MM.1S (cell line): ENCODE results near the gene SSTR4.

ENCODE experiments used
- DNase-seq: peaks from one replicate; pipeline ENCODE4 v3.0.0-alpha.2; 2015
- H2AFZ ChIP-seq: fragments of 300-600 bp; sonication (generic); 2 replicates; pipeline ENCODE4 v1.6.0; 2016; ENCODE audit warnings: antibody characterized with exemption, low read length
- H3F3A ChIP-seq: fragments of 300-600 bp; sonication (generic); 2 replicates; pipeline ENCODE4 v1.6.1; 2016; ENCODE audit warnings: mild to moderate bottlenecking, antibody characterized with exemption, low read length, moderate library complexity, mixed read lengths; ENCODE audit not compliant: insufficient read depth
- H3K27ac ChIP-seq: fragments of 300-600 bp; sonication (generic); 2 replicates; pipeline ENCODE4 v1.5.1; 2016; ENCODE audit warnings: mild to moderate bottlenecking, low read length
- H3K27me3 ChIP-seq: fragments of 300-600 bp; sonication (generic); replicated peaks from 2 replicates; pipeline ENCODE4 v1.6.0; 2016; ENCODE audit warnings: low read length; ENCODE audit not compliant: insufficient read depth
- H3K36me3 ChIP-seq: fragments of 300-600 bp; sonication (generic); replicated peaks from 2 replicates; pipeline ENCODE4 v1.6.1; 2016; ENCODE audit warnings: mild to moderate bottlenecking, low read length, mixed read lengths; ENCODE audit not compliant: insufficient read depth
- H3K4me1 ChIP-seq: fragments of 300-600 bp; sonication (generic); 2 replicates; pipeline ENCODE4 v1.6.1; 2016; ENCODE audit warnings: low read length, mixed read lengths
- H3K4me2 ChIP-seq: fragments of 300-600 bp; sonication (generic); 2 replicates; pipeline ENCODE4 v1.6.0; 2016; ENCODE audit warnings: low read depth, low read length
- H3K4me3 ChIP-seq: fragments of 300-600 bp; sonication (generic); 2 replicates; pipeline ENCODE4 v1.5.1; 2016; ENCODE audit warnings: low read length, mixed read lengths
- H3K79me2 ChIP-seq: fragments of 300-600 bp; sonication (generic); 2 replicates; pipeline ENCODE4 v1.6.1; 2016; ENCODE audit warnings: mixed run types, low read length, mixed read lengths
- H3K9ac ChIP-seq: fragments of 300-600 bp; sonication (generic); 2 replicates; pipeline ENCODE4 v1.6.1; 2016; ENCODE audit warnings: low read length, mixed read lengths
- H3K9me2 ChIP-seq: fragments of 300-600 bp; sonication (generic); replicated peaks from 2 replicates; pipeline ENCODE4 v1.6.1; 2016; ENCODE audit warnings: mild to moderate bottlenecking, low read length, mixed read lengths; ENCODE audit not compliant: insufficient read depth
- H3K9me3 ChIP-seq: fragments of 300-600 bp; sonication (generic); replicated peaks from 2 replicates; pipeline ENCODE4 v1.6.1; 2016; ENCODE audit warnings: mild to moderate bottlenecking, low read length, mixed read lengths; ENCODE audit not compliant: insufficient read depth
- H4K20me1 ChIP-seq: fragments of 300-600 bp; sonication (generic); 2 replicates; pipeline ENCODE4 v1.6.1; 2016; ENCODE audit warnings: mild to moderate bottlenecking, low read length, moderate library complexity, mixed read lengths; ENCODE audit not compliant: insufficient read depth
- EZH2 ChIP-seq: fragments of 300-600 bp; sonication (generic); optimal IDR thresholded peaks from 2 replicates; pipeline ENCODE3; 2017; ENCODE audit warnings: low read depth, mild to moderate bottlenecking, antibody characterized with exemption, low read length, mixed read lengths
- EZH2phosphoT487 ChIP-seq: fragments of 300-600 bp; sonication (generic); IDR thresholded peaks from 2 replicates; pipeline ENCODE4 v1.6.1; 2018; ENCODE audit warnings: antibody characterized with exemption, low read length
- TF ChIP-seq, protein P1 (sequence below): fragments of 300-600 bp; sonication (generic); IDR thresholded peaks from 2 replicates; pipeline ENCODE4 v1.5.1; 2016; ENCODE audit warnings: antibody characterized with exemption, low read length, mixed read lengths

The SSTR4 gene

DNA sequence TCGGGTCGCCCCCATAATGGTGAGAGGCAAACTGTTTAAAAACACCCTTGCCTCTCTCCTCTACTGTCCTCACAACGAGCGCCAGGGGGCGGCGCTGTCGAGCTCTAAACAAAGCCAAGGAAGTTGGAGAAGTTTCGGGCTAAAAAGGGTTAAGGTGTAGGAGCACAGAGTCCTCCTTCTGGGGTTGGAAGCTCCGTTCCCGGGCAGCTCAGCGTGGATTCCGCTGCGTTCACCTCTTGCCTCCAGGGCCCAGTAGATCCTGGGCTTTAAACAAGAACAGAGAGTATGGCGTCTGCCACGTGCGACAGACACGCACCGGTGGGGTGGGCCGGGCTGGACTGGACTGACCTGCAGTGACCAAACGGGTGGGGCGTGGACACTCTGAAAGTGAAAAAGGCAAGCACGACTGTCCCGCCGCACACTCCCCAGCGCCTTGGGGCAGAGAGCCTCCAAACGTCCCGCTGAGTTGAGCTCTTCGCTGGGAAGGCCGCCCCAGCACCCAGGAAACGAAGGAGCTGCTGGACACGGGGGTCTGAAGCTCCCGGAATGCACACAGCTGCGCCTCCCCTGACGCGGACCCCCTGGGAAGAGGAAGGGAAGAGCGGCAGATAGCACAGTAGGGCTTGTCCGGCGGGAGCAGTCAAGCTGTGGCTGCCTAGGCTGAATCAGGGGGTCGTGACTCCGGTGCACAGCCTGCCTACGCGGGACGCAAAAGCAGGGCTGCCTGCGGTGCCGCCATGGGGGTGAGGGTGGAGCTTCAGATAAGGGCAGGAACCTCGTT is 15.9 kb downstream of the SSTR4 start:
- H3K4me1 ChIP-seq = no peaks in the 10 kb centered on the region
- no peaks in the 10 kb centered on the region for H3K27me3 ChIP-seq
- no peak overlapping the region for H2AFZ ChIP-seq
- no peaks in the 10 kb centered on the region for H3K36me3 ChIP-seq
- no peaks in the 10 kb centered on the region for H4K20me1 ChIP-seq
- DNase-seq = no peak
- H3K27ac ChIP-seq = no peak overlapping the region
- TF ChIP-seq EZH2 (no peak), EZH2phosphoT487 (no peak)
- TF ChIP-seq, protein P1, sequence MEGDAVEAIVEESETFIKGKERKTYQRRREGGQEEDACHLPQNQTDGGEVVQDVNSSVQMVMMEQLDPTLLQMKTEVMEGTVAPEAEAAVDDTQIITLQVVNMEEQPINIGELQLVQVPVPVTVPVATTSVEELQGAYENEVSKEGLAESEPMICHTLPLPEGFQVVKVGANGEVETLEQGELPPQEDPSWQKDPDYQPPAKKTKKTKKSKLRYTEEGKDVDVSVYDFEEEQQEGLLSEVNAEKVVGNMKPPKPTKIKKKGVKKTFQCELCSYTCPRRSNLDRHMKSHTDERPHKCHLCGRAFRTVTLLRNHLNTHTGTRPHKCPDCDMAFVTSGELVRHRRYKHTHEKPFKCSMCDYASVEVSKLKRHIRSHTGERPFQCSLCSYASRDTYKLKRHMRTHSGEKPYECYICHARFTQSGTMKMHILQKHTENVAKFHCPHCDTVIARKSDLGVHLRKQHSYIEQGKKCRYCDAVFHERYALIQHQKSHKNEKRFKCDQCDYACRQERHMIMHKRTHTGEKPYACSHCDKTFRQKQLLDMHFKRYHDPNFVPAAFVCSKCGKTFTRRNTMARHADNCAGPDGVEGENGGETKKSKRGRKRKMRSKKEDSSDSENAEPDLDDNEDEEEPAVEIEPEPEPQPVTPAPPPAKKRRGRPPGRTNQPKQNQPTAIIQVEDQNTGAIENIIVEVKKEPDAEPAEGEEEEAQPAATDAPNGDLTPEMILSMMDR = no peak; the same call in 1 of the 2 replicates
- no peak overlapping the region for H3K9ac ChIP-seq
- no peaks in the 10 kb centered on the region for H3F3A ChIP-seq
- no peaks in the 10 kb centered on the region for H3K9me2 ChIP-seq
- no peaks in the 10 kb centered on the region for H3K9me3 ChIP-seq
- H3K4me3 ChIP-seq = no peak overlapping the region
- no peaks in the 10 kb centered on the region for H3K79me2 ChIP-seq
- H3K4me2 ChIP-seq = no peak overlapping the region

DNA sequence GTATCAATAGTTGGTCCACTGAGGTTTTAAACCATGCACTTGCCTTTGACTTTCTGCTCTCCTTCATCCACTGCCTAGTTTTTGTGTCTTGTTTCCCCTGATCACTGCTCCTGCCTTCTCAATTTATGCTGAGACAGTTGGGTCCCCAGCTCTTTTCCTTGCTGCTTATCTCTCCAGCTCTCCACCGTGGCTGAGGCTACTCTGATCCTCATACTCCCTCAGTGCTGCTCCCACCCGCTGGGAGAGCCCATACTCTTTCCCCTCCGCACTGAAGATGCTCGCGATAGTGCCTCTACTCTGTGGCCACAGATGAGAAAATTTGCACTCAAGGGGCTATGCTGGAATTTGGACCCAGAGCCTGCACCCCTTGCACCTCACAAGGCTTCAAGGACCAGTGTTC is 17.8 kb downstream of the SSTR4 start:
- H3K27ac ChIP-seq = no peak overlapping the region
- no peaks in the 10 kb centered on the region for H3K36me3 ChIP-seq
- no peak overlapping the region for H3K4me3 ChIP-seq
- no peak overlapping the region for H2AFZ ChIP-seq
- no peak for DNase-seq
- TF ChIP-seq, protein P1 = no peak
- TF ChIP-seq EZH2 = no peak
- TF ChIP-seq EZH2phosphoT487 = no peak
- H3F3A ChIP-seq = no peaks in the 10 kb centered on the region
- no peaks in the 10 kb centered on the region for H3K4me1 ChIP-seq
- no peaks in the 10 kb centered on the region for H3K9me2 ChIP-seq
- H3K4me2 ChIP-seq = no peak overlapping the region
- H3K9me3 ChIP-seq = no peaks in the 10 kb centered on the region
- H3K27me3 ChIP-seq = no peaks in the 10 kb centered on the region
- no peak overlapping the region for H3K9ac ChIP-seq
- no peaks in the 10 kb centered on the region for H3K79me2 ChIP-seq
- no peaks in the 10 kb centered on the region for H4K20me1 ChIP-seq

DNA sequence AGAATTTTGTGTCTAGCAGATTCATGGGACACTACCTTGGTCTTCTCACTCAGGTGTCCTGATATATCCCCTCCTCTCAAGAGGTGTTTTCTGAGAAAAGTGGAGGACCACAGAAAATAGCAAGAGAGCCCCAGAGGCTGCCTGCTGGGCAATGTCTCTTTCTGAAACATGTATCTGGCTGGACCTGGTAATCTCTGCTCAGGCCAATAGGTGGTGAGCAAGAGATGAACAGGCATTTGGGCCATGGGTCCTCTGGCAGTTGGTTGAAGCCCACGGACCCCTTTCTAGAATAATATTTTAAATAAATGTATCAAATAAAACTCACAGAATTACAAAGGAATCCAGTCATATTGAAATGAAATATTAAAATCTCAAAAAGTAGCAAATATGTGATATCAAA is 23.1 kb downstream of the SSTR4 start:
- no peaks in the 10 kb centered on the region for H3K79me2 ChIP-seq
- no peaks in the 10 kb centered on the region for H4K20me1 ChIP-seq
- H3K4me2 ChIP-seq = no peak overlapping the region
- no peak overlapping the region for H3K9ac ChIP-seq
- H2AFZ ChIP-seq = no peak overlapping the region
- H3K9me2 ChIP-seq = no peaks in the 10 kb centered on the region
- DNase-seq = no peak
- no peak overlapping the region for H3K27ac ChIP-seq
- no peaks in the 10 kb centered on the region for H3K27me3 ChIP-seq
- no peak overlapping the region for H3K4me3 ChIP-seq
- no peak for TF ChIP-seq EZH2
- TF ChIP-seq EZH2phosphoT487 = no peak
- TF ChIP-seq, protein P1 = no peak
- no peaks in the 10 kb centered on the region for H3K4me1 ChIP-seq
- no peaks in the 10 kb centered on the region for H3K9me3 ChIP-seq
- H3F3A ChIP-seq = no peaks in the 10 kb centered on the region
- H3K36me3 ChIP-seq = no peaks in the 10 kb centered on the region
